ENCODE measurements around the gene JAKMIP1.

JAKMIP1 gene

GRCh38 chr4:6055436-6055835, 144.9 kb downstream of the JAKMIP1 start:
- no peak for DNase-seq

GRCh38 chr4:6055030-6055429, 145.3 kb downstream of the JAKMIP1 start:
- no peak for DNase-seq

GRCh38 chr4:6054162-6054922, 146.0 kb downstream of the JAKMIP1 start:
- no peak for DNase-seq

- DNase-seq, result no peak
Measured at GRCh38 chr4:6052679-6053078, 147.7 kb downstream of the JAKMIP1 start.

- DNase-seq, result no peak
Measured at GRCh38 chr4:6050551-6050950, 149.8 kb downstream of the JAKMIP1 start.

- DNase-seq, result no peak
Measured at GRCh38 chr4:6049985-6050384, 150.4 kb downstream of the JAKMIP1 start.

- DNase-seq, result no peak
Measured at GRCh38 chr4:6049278-6049677, 151.1 kb downstream of the JAKMIP1 start.

- no peak for DNase-seq
Measured at GRCh38 chr4:6048537-6048936, 151.8 kb downstream of the JAKMIP1 start.

GRCh38 chr4:6047130-6047673, 153.1 kb downstream of the JAKMIP1 start:
- no peak for DNase-seq

- DNase-seq, result no peak
Measured at GRCh38 chr4:6046526-6047129, 153.7 kb downstream of the JAKMIP1 start.

- DNase-seq, result no peak
Measured at GRCh38 chr4:6044805-6045204, 155.5 kb downstream of the JAKMIP1 start.

GRCh38 chr4:6044276-6044675, 156.1 kb downstream of the JAKMIP1 start:
- DNase-seq, result no peak

- no peak for DNase-seq
Measured at GRCh38 chr4:6043843-6044242, 156.5 kb downstream of the JAKMIP1 start.

GRCh38 chr4:6043188-6043587, 157.2 kb downstream of the JAKMIP1 start:
- DNase-seq, result no peak

- no peak for DNase-seq
Measured at GRCh38 chr4:6042293-6043063, 157.9 kb downstream of the JAKMIP1 start.

- no peak for DNase-seq
Measured at GRCh38 chr4:6041800-6042199, 158.5 kb downstream of the JAKMIP1 start.

GRCh38 chr4:6038711-6039110, 161.6 kb downstream of the JAKMIP1 start:
- no peak for DNase-seq

- DNase-seq, result no peak
Measured at GRCh38 chr4:6035786-6036185, 164.6 kb downstream of the JAKMIP1 start.

GRCh38 chr4:6033381-6033780, 167.0 kb downstream of the JAKMIP1 start:
- DNase-seq, result no peak

- no peak for DNase-seq
Measured at GRCh38 chr4:6032249-6033244, 167.8 kb downstream of the JAKMIP1 start.

- DNase-seq, result no peak
Measured at GRCh38 chr4:6031846-6032245, 168.5 kb downstream of the JAKMIP1 start.

GRCh38 chr4:6030679-6031078, 169.7 kb downstream of the JAKMIP1 start:
- no peak for DNase-seq

Measured in stimulated activated naive CD4-positive, alpha-beta T cell (primary cell).